ENCODE results near the gene PTPRG.

DNA sequence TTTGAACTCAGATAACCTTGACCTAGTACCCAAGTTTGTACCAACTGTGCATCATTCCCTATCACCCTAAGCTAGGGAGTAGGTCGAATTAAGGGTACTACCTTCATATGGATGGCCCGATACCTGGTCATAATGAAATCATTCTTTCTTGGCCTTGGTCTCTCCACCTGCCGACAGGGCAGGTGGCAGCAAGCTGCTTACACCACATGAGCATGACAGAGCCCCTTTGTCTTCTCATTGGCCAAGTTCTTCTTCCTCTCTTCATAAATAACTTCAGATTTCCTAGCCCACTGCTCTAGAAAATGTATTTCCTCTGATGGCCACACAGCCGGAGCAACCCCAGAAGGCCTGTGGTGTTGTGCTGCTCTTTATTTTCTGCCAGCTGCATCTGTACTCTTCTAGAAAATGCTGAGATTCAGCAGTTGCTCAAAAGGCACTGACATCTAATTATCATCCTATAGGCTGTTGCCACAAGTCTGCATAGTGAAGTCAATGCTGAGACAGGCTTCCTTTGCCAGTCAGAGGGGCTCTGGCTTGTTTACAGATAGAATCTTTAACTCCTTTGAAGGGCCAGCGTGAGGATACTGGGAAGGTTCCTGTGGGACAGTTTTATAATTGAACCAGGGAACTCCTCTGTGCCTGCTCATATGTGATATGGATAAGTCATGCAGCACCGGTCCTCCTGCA lies 304.2 kb downstream of the PTPRG start:
- TF ChIP-seq YY1 (IDR thresholded peaks at IDR 0.05; ENCODE audit: low read depth): no peak
- TF ChIP-seq EP300 (IDR thresholded peaks at IDR 0.05; ENCODE audit: borderline replicate concordance): no peak
- TF ChIP-seq ZBTB7A (IDR thresholded peaks at IDR 0.05; ENCODE audit: low read depth): no peak
- TF ChIP-seq TCF12 (IDR thresholded peaks at IDR 0.05; ENCODE audit: low read depth): no peak
- TF ChIP-seq, protein P1, sequence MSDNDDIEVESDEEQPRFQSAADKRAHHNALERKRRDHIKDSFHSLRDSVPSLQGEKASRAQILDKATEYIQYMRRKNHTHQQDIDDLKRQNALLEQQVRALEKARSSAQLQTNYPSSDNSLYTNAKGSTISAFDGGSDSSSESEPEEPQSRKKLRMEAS (IDR thresholded peaks at IDR 0.05): no peak
- TF ChIP-seq EGR1 (IDR thresholded peaks at IDR 0.05): no peak
- TF ChIP-seq, protein P2, sequence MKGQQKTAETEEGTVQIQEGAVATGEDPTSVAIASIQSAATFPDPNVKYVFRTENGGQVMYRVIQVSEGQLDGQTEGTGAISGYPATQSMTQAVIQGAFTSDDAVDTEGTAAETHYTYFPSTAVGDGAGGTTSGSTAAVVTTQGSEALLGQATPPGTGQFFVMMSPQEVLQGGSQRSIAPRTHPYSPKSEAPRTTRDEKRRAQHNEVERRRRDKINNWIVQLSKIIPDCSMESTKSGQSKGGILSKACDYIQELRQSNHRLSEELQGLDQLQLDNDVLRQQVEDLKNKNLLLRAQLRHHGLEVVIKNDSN (IDR thresholded peaks at IDR 0.05): no peak
